ENCODE measurements around the gene CYB5R3.

DNA sequence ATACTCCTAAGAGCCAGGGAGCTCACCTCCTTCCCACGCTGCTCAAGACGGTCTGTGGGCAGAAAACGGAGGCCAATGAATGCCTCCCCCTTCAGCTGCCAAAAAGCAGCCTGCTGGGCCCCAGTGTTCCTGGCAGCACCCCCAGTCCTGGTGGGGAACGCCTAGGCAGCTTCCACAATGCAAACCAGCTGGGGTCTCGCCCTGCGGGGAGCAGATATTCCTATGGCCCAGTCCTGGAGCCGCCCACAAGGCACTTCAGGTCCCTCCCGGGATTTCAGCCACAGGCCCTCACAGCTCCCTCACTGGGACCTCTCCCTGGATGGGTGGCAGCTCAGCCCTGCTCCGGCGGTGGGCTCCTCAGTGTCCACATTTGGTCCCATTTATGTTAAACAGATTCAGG lies 42.2 kb upstream of the CYB5R3 start:
- TF ChIP-seq, protein P1, sequence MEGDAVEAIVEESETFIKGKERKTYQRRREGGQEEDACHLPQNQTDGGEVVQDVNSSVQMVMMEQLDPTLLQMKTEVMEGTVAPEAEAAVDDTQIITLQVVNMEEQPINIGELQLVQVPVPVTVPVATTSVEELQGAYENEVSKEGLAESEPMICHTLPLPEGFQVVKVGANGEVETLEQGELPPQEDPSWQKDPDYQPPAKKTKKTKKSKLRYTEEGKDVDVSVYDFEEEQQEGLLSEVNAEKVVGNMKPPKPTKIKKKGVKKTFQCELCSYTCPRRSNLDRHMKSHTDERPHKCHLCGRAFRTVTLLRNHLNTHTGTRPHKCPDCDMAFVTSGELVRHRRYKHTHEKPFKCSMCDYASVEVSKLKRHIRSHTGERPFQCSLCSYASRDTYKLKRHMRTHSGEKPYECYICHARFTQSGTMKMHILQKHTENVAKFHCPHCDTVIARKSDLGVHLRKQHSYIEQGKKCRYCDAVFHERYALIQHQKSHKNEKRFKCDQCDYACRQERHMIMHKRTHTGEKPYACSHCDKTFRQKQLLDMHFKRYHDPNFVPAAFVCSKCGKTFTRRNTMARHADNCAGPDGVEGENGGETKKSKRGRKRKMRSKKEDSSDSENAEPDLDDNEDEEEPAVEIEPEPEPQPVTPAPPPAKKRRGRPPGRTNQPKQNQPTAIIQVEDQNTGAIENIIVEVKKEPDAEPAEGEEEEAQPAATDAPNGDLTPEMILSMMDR (IDR thresholded peaks at IDR 0.05): no peak
- TF ChIP-seq POLR2A (IDR thresholded peaks at IDR 0.05): no peak
- TF ChIP-seq EP300 (IDR thresholded peaks at IDR 0.05): no peak

Measured in suprapubic skin (tissue), 3 donors.